IMR-90 (cell line): Measurements from ENCODE around the gene CC2D2B. TPM values are rescaled to one million over a fixed set of nuclear protein-coding genes. Genes with fewer than 3 reads are reported as not detected.

Experiments used
- ATAC-seq: fragments of 200-7000 bp; cut with Tn5 transposase; 2 replicates; pipeline ENCODE4 v1.9.1; 2020; ENCODE audit warnings: low read depth, mild to moderate bottlenecking, moderate library complexity
- BruUV-seq: library from RNA; stranded (reverse); fragments of 400-500 nt; replicated peaks from 2 replicates; lab custom pipeline; 2021; lab: Mats Ljungman, UMichigan
- CTCF ChIA-PET: fragments of 300-600 bp; formaldehyde crosslinking; extraction: SDS; loops from one replicate; lab custom pipeline; 2021; ENCODE audit warnings: antibody characterized with exemption; lab: Yijun Ruan, JAX
- POLR2A ChIA-PET: fragments of 300-600 bp; sonication (Branson Sonifier 250); formaldehyde crosslinking; loops from one replicate; lab custom pipeline; 2022; ENCODE audit warnings: antibody characterized with exemption; ENCODE audit not compliant: unreplicated experiment; lab: Charles Lee
- DNase-seq: peaks from one replicate; pipeline ENCODE4 v3.0.0; 2013
- H2AFZ ChIP-seq: replicated peaks from 2 replicates; pipeline ENCODE3; 2013; ENCODE audit warnings: low read length, mild to moderate bottlenecking; ENCODE audit not compliant: poor library complexity
- H2AK5ac ChIP-seq: 2 replicates; pipeline ENCODE4 v1.6.1; 2013; ENCODE audit warnings: low read depth, low read length, inconsistent platforms
- H2AK9ac ChIP-seq: replicated peaks from 2 replicates; pipeline ENCODE3; 2013; ENCODE audit warnings: mild to moderate bottlenecking, low read depth, low read length, moderate library complexity; ENCODE audit not compliant: poor library complexity
- H2BK120ac ChIP-seq: 2 replicates; pipeline ENCODE4 v1.6.1; 2013; ENCODE audit warnings: low read depth, low read length, inconsistent platforms
- H2BK15ac ChIP-seq: 3 replicates; pipeline ENCODE4 v1.6.1; 2013; ENCODE audit warnings: low read depth, low read length, inconsistent platforms
- H2BK20ac ChIP-seq: 2 replicates; pipeline ENCODE4 v1.6.1; 2013; ENCODE audit warnings: low read depth, mild to moderate bottlenecking, inconsistent platforms, low read length, moderate library complexity
- H2BK5ac ChIP-seq: 2 replicates; pipeline ENCODE4 v1.6.1; 2013; ENCODE audit warnings: mild to moderate bottlenecking, low read depth, low read length, inconsistent platforms; ENCODE audit not compliant: poor library complexity, severe bottlenecking
- H3K14ac ChIP-seq: replicated peaks from 2 replicates; pipeline ENCODE4 v1.6.1; 2013; ENCODE audit warnings: low read depth, low read length, inconsistent platforms
- H3K18ac ChIP-seq: 2 replicates; pipeline ENCODE4 v1.6.1; 2013; ENCODE audit warnings: low read depth, low read length, control low read depth
- H3K23ac ChIP-seq: 2 replicates; pipeline ENCODE4 v1.6.1; 2013; ENCODE audit warnings: low read depth, low read length, inconsistent platforms
- H3K27ac ChIP-seq: 2 replicates; pipeline ENCODE4 v1.5.1; 2013; ENCODE audit warnings: mild to moderate bottlenecking, control low read depth, low read length; ENCODE audit not compliant: insufficient read depth
- H3K27me3 ChIP-seq: 2 replicates; pipeline ENCODE4 v1.6.1; 2013; ENCODE audit warnings: low read length; ENCODE audit not compliant: control insufficient read depth, insufficient read depth
- H3K36me3 ChIP-seq: 2 replicates; pipeline ENCODE4 v1.6.1; 2013; ENCODE audit warnings: low read length, mixed read lengths; ENCODE audit not compliant: control insufficient read depth, insufficient read depth
- H3K4ac ChIP-seq: 2 replicates; pipeline ENCODE4 v1.6.1; 2013; ENCODE audit warnings: low read depth, low read length, inconsistent platforms
- H3K4me1 ChIP-seq: 2 replicates; pipeline ENCODE4 v1.6.1; 2013; ENCODE audit warnings: low read length, mixed read lengths; ENCODE audit not compliant: control insufficient read depth, insufficient read depth
- H3K4me2 ChIP-seq: 2 replicates; pipeline ENCODE4 v1.6.1; 2013; ENCODE audit warnings: low read depth, mild to moderate bottlenecking, control low read depth, low read length, moderate library complexity
- H3K4me3 ChIP-seq: 2 replicates; pipeline ENCODE4 v1.5.1; 2013; ENCODE audit warnings: low read depth, mild to moderate bottlenecking, control low read depth, low read length, moderate library complexity; ENCODE audit not compliant: insufficient read depth
- H3K56ac ChIP-seq: 2 replicates; pipeline ENCODE4 v1.6.1; 2013; ENCODE audit warnings: low read length, inconsistent platforms; ENCODE audit not compliant: insufficient read depth; ENCODE audit errors: extremely low read depth
- H3K79me1 ChIP-seq, 2 experiments: 2 replicates each; pipeline ENCODE4 v1.6.1; 2013; ENCODE audit warnings: low read length in 2 of 2, inconsistent platforms in 1 of 2, low read depth in 1 of 2
- H3K9ac ChIP-seq: 2 replicates; pipeline ENCODE4 v1.6.1; 2013; ENCODE audit warnings: low read depth, low read length, control low read depth
- H3K9me1 ChIP-seq: 2 replicates; pipeline ENCODE4 v1.6.1; 2013; ENCODE audit warnings: low read length, inconsistent platforms; ENCODE audit not compliant: insufficient read depth
- H3K9me3 ChIP-seq: 2 replicates; pipeline ENCODE4 v1.6.1; 2013; ENCODE audit warnings: low read length; ENCODE audit not compliant: control insufficient read depth, insufficient read depth
- H4K20me1 ChIP-seq: 2 replicates; pipeline ENCODE4 v1.6.1; 2013; ENCODE audit warnings: low read length, inconsistent platforms; ENCODE audit not compliant: insufficient read depth
- H4K5ac ChIP-seq: 2 replicates; pipeline ENCODE4 v1.6.1; 2013; ENCODE audit warnings: mild to moderate bottlenecking, low read depth, low read length, control low read depth
- H4K8ac ChIP-seq, 2 experiments: 2 replicates each; pipeline ENCODE4 v1.6.1; 2013; ENCODE audit warnings: low read depth in 2 of 2, low read length in 2 of 2, control low read depth in 1 of 2, inconsistent platforms in 1 of 2
- H4K91ac ChIP-seq: 2 replicates; pipeline ENCODE4 v1.6.1; 2013; ENCODE audit warnings: low read depth, low read length, inconsistent platforms; ENCODE audit not compliant: insufficient read depth
- CEBPB ChIP-seq: IDR thresholded peaks from 2 replicates; pipeline ENCODE4 v1.6.1; 2012; ENCODE audit warnings: low read depth, low read length, improper control_type of control experiment
- CHD1 ChIP-seq: IDR thresholded peaks from 2 replicates; pipeline ENCODE4 v1.6.1; 2012; ENCODE audit warnings: low read depth, low read length, improper control_type of control experiment
- CTCF ChIP-seq: conservative IDR thresholded peaks from 2 replicates; pipeline ENCODE4 v1.5.1; 2012; ENCODE audit warnings: mild to moderate bottlenecking, low read depth, low read length, improper control_type of control experiment
- ELK1 ChIP-seq: fragments of 150-350 bp; IDR thresholded peaks from 2 replicates; pipeline ENCODE4 v1.6.1; 2016; ENCODE audit warnings: low read depth, mild to moderate bottlenecking, low read length, moderate library complexity, borderline replicate concordance
- FOS ChIP-seq: fragments of 150-350 bp; IDR thresholded peaks from 2 replicates; pipeline ENCODE4 v1.6.1; 2016; ENCODE audit warnings: low read depth, low read length
- MAFK ChIP-seq: IDR thresholded peaks from 2 replicates; pipeline ENCODE4 v1.6.1; 2012; ENCODE audit warnings: low read depth, low read length, improper control_type of control experiment
- MXI1 ChIP-seq: IDR thresholded peaks from 2 replicates; pipeline ENCODE4 v1.6.1; 2012; ENCODE audit warnings: low read depth, mild to moderate bottlenecking, low read length, moderate library complexity, borderline replicate concordance
- NFE2L2 ChIP-seq: fragments of 150-350 bp; IDR thresholded peaks from 2 replicates; pipeline ENCODE4 v1.6.1; 2016; ENCODE audit warnings: low read depth, mild to moderate bottlenecking, low read length
- POLR2A ChIP-seq: IDR thresholded peaks from 2 replicates; pipeline ENCODE4 v1.6.1; 2012; ENCODE audit warnings: mild to moderate bottlenecking, low read depth, low read length
- RAD21 ChIP-seq: IDR thresholded peaks from 2 replicates; pipeline ENCODE4 v1.6.1; 2012; ENCODE audit warnings: low read length, improper control_type of control experiment
- RFX5 ChIP-seq: IDR thresholded peaks from 2 replicates; pipeline ENCODE4 v1.8.0; 2012; ENCODE audit warnings: low read depth, mild to moderate bottlenecking, low read length, moderate library complexity
- SMC3 ChIP-seq: fragments of 150-350 bp; IDR thresholded peaks from 2 replicates; pipeline ENCODE4 v1.6.1; 2016; ENCODE audit warnings: low read depth, mild to moderate bottlenecking, antibody characterized with exemption, low read length, moderate library complexity
- USF2 ChIP-seq: fragments of 150-350 bp; IDR thresholded peaks from 2 replicates; pipeline ENCODE4 v1.6.1; 2017; ENCODE audit warnings: mild to moderate bottlenecking, antibody characterized with exemption, low read length, low read depth
- WGBS, 2 experiments: methylation state at CpG; one replicate each; pipeline versions ENCODE4 v1.1.5 to v1.1.7; 2013; ENCODE audit warnings: missing lambda C conversion rate in 2 of 2; ENCODE audit not compliant: insufficient read length in 1 of 2; ENCODE audit errors: extremely low coverage in 2 of 2; 5-methylcytosine and 5-hydroxymethylcytosine counted together
- dilution Hi-C: fragments of 300-500 bp; cut with HindIII; formaldehyde crosslinking; loops from one replicate; pipeline ENCODE4 v1.14.3; 2018; ENCODE audit warnings: low sequenced_read_pairs; ENCODE audit not compliant: unreplicated experiment
- in situ Hi-C: fragments of 300-500 bp; cut with MboI; formaldehyde crosslinking; loops from 3 replicates; pipeline ENCODE4 v1.14.3; 2019; ENCODE audit warnings: low sequenced_read_pairs, inconsistent platforms, mixed read lengths
- intact Hi-C: fragments of 100-400 bp; cut with micrococcal nuclease; formaldehyde crosslinking; loops from 2 replicates; pipeline ENCODE4 v1.10.0; 2022
- polyA plus RNA-seq, 3 experiments: library from polyadenylated mRNA; depleted of rRNA; stranded (reverse); fragments of >200 nt; gene quantifications; 2 replicates each; pipeline ENCODE4 v1.2.3, GENCODE V29; 2012; ENCODE audit warnings: low replicate concordance in 1 of 3
- total RNA-seq: library from RNA; depleted of rRNA; stranded (reverse); fragments of >200 nt; gene quantifications from 2 replicates; pipeline ENCODE4 v1.2.3, GENCODE V29; 2012

Gene CC2D2B
- total and polyA plus RNA-seq, 2 of the 4 experiments (the other 2 are of a cell fraction): not detected

- no peaks in the 10 kb centered on the region for H3K4me1 ChIP-seq
- H3K27me3 ChIP-seq: no peaks in the 10 kb centered on the region
- H2AK5ac ChIP-seq: no peak overlapping the region
- H3K9me1 ChIP-seq: no peaks in the 10 kb centered on the region
- ATAC-seq (no peak), DNase-seq (no peak)
- dilution Hi-C loops: no loop called here
- H2BK20ac ChIP-seq: no peak overlapping the region
- no peak overlapping the region for H4K8ac ChIP-seq
- no peak overlapping the region for H3K4ac ChIP-seq
- H3K18ac ChIP-seq: no peak overlapping the region
- H2BK120ac ChIP-seq: no peak overlapping the region
- no peak overlapping the region for H3K4me3 ChIP-seq
- no peak overlapping the region for H2BK15ac ChIP-seq
- H3K36me3 ChIP-seq: peaks cover 17% of the 10 kb centered on the region
- no peak overlapping the region for H2BK5ac ChIP-seq
- H3K14ac ChIP-seq: no peak overlapping the region
- WGBS, 2 experiments: no CpG with 5 or more reads among the region's 7 CpGs
- H3K79me1 ChIP-seq: peaks cover 12 to 20% of the 10 kb centered on the region in 2 experiments; a peak in 2 of 4 replicates
- BruUV-seq: no TSS peak
- CTCF ChIA-PET: no interaction called here
- in situ Hi-C loops: no loop called here
- H3K9ac ChIP-seq: no peak overlapping the region
- H4K5ac ChIP-seq: no peak overlapping the region
- no peak overlapping the region for H2AK9ac ChIP-seq
- no peak overlapping the region for H3K23ac ChIP-seq
- no peak overlapping the region for H4K91ac ChIP-seq
- H3K56ac ChIP-seq: no peak overlapping the region
- TF ChIP-seq CEBPB (no peak), ELK1 (no peak), CHD1 (no peak), POLR2A (no peak), FOS (no peak), RFX5 (no peak), CTCF (no peak), USF2 (no peak), MXI1 (no peak), NFE2L2 (no peak), MAFK (no peak), SMC3 (no peak), RAD21 (no peak)
- intact Hi-C loops: no loop called here
- no peak overlapping the region for H2AFZ ChIP-seq
- H3K4me2 ChIP-seq: no peak overlapping the region
- no peak overlapping the region for H3K27ac ChIP-seq
- POLR2A ChIA-PET: no interaction called here
- no peaks in the 10 kb centered on the region for H4K20me1 ChIP-seq
- H3K9me3 ChIP-seq: no peaks in the 10 kb centered on the region
Measured at GRCh38 chr10:96056787-96057186, 149.0 kb downstream of the CC2D2B start.
